ENCODE results near the gene C14orf93.

C14orf93 gene

GRCh38 chr14:23009939-23010726 is at the start of gene C14orf93:
TSS of gene C14orf93 (minus strand) at chr14:23010143. CDS start at chr14:22999023, 11,120 bp downstream.
- peak; percentile 69 for DNase-seq

- no peak for DNase-seq
Observed at GRCh38 chr14:23058654-23059504, 48.9 kb upstream of the C14orf93 start.

GRCh38 chr14:23057757-23058653 is 48.1 kb upstream of the C14orf93 start:
- DNase-seq: no peak

GRCh38 chr14:23056956-23057756 is 47.2 kb upstream of the C14orf93 start, which contains the start of gene CDH24:
TSS of gene CDH24 (minus strand) at chr14:23057520. CDS start at chr14:23055733, 1,787 bp downstream.
- no peak for DNase-seq

- DNase-seq: no peak
Observed at GRCh38 chr14:23056145-23056955, 46.4 kb upstream of the C14orf93 start.

- no peak for DNase-seq
Observed at GRCh38 chr14:23055621-23056144, 45.7 kb upstream of the C14orf93 start.

GRCh38 chr14:23055147-23055550 is 45.2 kb upstream of the C14orf93 start:
- DNase-seq: no peak

GRCh38 chr14:23054000-23054811 is 44.3 kb upstream of the C14orf93 start:
- no peak for DNase-seq

- no peak for DNase-seq
Observed at GRCh38 chr14:23053426-23053825, 43.5 kb upstream of the C14orf93 start.

GRCh38 chr14:23052671-23053070 is 42.7 kb upstream of the C14orf93 start:
- no peak for DNase-seq

- DNase-seq: no peak
Observed at GRCh38 chr14:23052182-23052623, 42.3 kb upstream of the C14orf93 start.

GRCh38 chr14:23051141-23052057 is 41.5 kb upstream of the C14orf93 start:
- DNase-seq: no peak

GRCh38 chr14:23049011-23049410 is 39.1 kb upstream of the C14orf93 start:
- DNase-seq: no peak

GRCh38 chr14:23047751-23048693 is 38.1 kb upstream of the C14orf93 start:
- no peak for DNase-seq

- DNase-seq: no peak
Observed at GRCh38 chr14:23047034-23047634, 37.2 kb upstream of the C14orf93 start.

- DNase-seq: no peak
Observed at GRCh38 chr14:23045419-23046357, 35.7 kb upstream of the C14orf93 start.

Data from NCI-H2227 treated with DMSO at 0.1 percent for 48 hours (cell line).